GM19397 (cell line): Measurements from ENCODE around the gene CROCC2.

ENCODE experiments used
- ATAC-seq: cut with Tn5 transposase; IDR thresholded peaks from one replicate; pipeline ENCODE4 v1.9.1; 2021; ENCODE audit warnings: mild to moderate bottlenecking, moderate library complexity; ENCODE audit not compliant: unreplicated experiment

The CROCC2 gene

DNA sequence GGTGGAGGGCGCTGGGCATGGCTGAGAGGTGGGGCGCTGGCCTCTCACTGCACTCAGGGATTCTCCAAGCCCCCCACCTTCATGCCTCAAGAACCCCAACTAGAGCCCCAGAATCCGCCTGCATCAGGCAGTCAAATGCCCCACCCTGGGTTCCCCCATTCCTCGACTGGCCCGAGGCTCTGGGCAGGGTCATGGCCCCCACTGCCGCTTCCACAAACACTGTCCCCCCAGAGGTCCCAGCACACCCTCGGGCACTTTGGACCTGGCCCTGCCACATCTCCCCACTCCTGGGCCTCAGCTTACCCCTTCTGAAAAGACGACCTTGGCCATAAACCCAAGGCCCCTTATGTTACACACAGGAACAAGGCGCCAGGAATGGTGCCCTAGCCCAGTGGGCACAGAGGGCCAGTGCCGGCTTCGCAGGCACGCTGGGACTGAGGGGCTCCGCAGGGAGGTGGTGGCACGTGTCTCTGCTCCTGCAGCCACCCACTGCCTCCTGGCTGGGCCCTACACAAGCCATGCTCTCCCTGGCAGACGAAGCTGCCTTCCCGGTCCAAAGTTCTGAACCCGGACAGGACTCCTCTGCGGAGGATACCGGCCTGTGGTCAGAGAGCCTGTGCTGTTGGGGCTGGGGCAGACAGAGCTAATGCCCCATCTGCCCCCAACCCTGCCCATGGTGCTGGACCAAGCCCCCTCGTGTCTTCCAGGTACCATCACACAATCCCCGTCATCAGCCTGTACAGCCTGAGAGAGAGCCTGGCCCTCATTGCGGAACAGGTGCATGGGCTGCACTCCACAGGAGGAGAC is 30.7 kb upstream of the CROCC2 start:
- ATAC-seq: no peak

DNA sequence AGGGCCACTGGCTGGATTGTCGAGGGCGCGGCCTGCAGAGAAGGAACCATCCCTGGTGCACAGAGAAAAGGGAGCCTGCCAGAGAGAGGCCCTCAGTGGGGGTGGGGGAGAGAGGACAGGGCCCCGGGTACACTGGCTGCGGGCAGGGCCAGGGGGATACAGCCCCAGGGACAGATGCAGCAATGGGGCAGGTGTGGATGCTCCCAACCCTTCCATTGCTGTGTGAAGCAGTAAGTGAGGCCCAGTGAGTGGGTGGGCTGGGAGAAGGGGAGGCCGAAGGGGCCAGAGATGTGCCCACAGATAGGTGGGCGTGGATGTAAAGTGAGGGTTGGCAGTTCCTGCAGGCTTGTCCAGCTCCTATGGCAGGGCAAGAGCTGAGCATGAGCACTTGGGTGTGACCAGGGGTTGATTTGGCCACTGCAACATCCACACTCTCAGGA is 30.1 kb upstream of the CROCC2 start:
- ATAC-seq: no peak

DNA sequence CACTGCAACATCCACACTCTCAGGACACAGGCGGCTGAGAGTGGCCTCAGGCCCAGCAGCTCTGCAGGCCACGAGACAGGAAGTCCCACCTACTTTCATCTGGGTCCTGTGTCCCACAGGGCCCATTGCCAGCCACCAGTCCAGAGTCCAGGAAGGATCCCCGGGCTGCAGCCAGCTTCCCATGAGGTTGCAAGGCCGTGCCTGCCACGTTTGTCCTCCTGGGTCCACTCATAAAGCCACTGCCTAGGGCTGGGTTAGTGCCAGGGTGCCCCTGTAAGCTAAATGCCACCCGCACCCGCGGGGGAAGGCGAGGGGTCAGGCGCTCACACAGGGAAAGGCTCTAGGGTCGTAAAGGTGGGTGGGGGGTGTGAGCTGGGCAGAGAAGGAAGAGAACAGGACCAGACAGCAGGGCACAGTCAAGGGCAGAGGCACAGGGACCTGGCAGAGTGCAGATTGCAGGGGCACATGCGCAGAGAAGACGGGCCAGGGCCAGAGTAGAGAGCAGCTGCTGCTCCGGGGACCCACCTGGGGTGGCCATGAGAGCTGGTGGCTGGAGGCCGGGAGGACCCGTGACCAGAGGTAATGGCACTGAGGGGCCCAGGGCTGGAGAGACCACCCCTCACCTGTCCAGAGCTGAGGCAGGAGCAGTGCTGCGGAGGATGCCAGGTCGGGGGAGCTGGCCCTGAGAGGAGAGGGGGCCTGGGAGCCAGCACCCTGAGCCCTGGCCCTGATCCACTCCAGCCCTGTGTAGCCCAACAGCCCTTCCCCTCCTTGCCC is 29.5 kb upstream of the CROCC2 start:
- ATAC-seq: no peak

DNA sequence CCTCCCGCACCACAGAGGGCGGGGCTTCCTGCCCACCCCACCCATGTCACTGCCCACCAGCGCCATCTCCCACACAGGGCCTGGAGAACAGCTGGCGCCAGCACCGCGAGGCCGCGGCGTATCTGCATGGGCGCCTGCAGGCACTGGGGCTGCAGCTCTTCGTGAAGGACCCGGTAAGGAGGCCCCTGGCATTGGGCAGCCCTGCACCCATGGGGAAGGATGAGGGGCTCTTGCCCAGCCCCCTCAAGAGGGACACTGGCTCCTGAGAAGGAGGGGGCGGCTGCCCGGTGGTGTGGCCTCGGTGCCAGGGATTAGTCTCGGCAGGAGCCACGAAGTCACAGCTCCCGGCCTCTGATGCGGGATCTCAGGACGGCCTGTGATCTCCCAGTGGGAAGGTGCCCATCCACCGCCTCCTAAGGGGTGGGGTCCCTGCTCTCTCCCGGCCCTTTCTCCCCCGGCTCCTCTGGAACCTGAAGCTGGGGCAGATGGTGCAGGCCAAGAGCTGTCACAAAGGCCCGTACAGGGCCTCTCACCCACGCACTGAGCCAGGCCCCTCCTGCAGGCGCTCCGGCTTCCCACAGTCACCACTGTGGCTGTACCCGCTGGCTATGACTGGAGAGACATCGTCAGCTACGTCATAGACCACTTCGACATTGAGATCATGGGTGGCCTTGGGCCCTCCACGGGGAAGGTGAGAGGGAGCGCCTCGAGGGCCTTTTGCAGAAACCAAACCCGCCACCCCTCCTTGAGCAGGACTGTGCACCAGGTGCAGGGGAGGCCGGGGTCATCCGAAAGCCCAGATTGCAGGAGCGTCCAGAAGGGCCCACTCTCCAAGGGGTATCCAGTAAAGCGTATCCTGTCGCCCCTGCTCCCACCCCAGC is 28.4 kb upstream of the CROCC2 start:
- ATAC-seq: no peak

DNA sequence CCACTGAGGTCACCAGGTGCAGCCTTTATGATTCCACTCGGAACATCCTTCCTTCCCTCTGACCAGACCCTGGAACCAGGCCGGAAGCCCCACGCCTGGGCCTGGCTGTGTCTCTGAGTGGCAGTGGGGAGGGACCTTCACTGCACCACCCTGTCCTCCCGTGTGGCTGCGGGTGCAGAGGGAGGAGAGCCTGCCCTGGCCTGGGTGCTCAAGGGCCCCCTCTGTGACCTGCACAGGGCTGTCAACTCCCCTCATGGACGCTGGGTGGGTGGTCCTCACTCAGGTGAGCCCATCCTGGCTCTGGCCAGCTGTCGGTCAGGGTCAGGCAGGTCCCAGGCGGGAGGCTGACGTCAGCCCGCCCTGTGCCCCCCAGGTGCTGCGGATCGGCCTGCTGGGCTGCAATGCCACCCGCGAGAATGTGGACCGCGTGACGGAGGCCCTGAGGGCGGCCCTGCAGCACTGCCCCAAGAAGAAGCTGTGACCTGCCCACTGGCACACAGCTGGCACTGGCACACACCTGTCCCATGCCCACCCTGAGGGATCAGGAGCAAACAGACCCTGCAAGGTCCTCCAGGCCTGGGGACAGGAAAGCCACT is 27.7 kb upstream of the CROCC2 start:
- no peak for ATAC-seq

DNA sequence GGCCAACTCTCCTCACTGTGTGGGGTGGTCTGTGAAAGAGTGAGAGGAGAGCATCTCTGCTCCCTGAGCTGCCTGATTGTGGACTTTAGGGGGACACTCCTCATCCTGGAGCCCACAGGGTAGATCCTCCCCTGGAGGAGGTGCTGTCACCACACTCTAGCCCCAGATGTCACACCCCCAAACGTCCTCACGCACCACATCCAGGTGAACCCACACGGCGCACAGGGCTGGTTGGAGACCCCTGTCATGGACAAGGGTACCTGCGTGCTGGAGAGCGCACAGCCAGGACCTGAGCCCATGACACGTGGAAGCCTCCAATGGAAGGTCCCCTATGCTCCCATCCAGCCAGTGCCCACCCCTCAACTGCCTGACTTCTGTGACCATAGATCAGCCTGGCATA is 27.0 kb upstream of the CROCC2 start:
- no peak for ATAC-seq

DNA sequence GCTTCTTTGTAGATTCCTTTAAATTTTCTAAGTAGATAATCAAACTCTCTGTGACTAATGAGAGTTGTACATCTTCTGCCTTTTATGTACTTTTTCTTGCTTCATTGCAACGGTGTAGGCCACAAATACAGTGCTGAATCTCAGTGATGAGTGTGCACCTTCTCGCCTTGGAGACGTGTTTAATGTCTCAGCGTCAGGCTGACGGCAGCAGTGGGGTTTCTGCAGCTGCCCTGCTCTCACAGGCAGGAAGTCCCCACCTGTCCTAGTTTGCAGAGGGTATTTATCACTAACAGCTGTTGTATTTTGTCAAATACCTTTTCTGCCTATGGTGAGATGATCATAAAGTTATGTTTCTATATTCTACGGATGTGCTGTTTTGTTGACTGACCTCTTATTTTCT is 24.2 kb upstream of the CROCC2 start:
- ATAC-seq: no peak

DNA sequence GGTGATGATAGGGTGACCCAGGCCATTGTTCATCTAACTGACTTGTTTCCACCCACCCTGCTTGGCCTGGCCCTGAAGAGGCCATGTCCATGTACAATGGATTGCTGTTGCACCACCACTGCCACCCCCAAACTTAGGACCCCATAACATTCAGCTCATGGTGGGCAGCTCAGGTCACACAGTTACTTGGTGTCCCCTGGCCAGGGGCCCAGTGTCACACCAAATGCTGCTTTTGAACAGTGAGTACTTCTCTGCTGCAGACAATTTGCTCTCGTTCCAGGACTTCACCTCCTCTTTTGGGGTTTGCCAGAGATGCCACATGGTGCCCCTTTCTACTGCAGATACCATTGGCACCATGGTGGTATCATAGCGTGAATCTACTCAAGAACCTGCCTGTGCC is 21.9 kb upstream of the CROCC2 start:
- ATAC-seq: no peak

DNA sequence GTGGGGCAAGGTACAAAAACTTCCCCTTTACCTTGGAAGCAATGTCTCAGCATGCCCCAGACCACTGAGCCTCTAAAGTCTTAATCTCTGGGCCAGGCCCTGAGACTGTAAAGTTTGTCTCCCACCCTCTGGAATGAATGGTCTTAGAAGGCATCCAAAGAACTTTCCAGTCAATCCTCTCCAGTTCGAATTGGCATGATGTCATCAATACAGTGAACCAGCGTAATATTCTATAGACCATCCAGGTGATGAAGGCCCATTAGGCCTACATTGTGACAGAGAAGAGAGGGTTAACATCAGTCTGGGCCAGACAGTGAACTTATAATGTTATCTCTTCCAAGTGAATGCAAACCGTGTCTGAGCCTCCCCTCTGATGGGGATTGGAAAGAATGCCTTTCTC is 21.4 kb upstream of the CROCC2 start:
- ATAC-seq: no peak

DNA sequence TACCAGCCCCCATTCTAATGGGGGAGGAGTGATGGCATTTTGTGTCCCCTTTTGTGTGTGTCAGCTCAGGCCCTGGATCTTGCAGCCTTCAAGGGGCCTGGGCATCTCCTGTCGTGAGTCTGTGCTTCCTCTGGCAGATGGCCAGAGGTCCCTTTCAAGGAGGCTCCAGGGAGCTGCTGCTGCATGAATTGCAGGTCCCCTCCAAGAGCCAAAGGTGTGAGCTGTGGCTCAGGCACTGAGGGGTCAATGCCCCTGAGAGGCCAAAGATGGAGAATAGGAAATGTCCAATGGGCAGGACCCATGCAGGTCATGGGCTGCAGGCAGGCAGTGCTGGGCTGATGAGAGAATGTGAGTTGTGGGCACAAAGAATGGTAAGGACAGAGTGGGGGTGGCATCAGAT is 20.6 kb upstream of the CROCC2 start:
- no peak for ATAC-seq

DNA sequence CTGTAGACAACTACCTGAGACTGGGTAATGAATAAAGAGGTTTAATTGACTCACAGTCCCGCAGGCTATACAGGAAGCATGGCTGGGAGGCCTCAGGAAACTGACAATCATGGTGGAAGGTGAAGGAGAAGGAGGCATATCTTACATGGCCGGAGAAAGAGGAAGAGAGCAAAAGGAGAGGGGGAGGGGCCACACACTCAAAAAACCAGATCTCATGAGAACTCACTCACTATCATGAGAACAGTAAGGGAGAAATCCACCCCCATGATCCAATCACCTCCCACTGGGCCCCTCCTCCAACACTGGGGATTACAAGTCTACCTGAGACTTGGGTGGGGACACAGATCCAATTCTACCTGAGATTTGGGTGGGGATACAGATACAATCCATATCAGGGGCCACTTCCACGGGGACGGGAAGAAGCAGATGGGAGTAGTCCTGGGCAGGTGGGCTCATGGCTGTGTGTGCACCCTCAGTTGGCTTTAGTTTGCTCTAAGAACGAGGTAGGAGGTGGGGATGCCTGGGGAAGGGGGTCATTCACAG is 20.0 kb upstream of the CROCC2 start:
- ATAC-seq: no peak

DNA sequence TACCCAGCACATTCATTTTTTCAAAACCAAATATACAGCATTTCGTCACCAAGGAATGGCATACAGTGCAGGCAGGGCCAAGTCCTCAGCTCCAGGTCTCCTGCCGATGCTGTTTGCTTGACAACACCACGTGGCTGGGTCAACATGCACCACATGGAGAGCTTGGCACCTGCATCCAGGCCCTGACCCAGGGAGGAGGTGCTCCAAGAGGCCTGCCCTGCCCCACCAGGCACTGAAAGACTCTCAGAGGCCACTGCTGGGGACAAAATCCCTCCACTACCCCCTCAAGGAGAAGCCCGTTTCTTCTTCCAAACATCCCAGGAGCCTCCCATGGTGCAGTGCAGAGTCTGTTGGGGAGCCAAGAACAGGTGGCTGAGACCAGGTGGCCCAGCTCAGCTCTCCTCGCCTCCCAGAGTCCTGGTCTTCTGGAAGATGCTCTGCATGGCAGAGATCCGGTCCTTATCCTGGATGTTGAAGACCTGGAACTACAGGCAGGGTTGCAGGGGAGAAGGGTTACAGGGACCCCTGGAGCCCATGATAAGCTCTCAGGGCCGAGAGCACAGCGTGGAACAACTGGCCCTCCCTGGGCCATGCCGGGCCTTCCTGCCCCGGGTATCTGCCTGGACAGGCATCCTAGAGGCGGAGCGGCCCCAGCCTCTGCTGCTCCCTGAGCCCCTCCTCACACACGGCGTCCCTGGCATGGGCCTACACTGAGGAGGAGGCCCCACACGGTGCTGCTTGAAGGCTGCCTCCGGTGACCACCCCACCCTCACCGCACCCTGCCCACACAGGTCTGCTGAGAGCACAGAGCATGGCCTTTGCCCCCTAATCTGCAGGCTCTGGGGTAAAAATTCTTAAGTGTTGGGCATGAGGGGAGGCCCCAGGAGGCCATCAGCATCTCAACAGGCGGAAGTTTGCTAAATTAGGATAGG is 19.2 kb upstream of the CROCC2 start:
- ATAC-seq: no peak

DNA sequence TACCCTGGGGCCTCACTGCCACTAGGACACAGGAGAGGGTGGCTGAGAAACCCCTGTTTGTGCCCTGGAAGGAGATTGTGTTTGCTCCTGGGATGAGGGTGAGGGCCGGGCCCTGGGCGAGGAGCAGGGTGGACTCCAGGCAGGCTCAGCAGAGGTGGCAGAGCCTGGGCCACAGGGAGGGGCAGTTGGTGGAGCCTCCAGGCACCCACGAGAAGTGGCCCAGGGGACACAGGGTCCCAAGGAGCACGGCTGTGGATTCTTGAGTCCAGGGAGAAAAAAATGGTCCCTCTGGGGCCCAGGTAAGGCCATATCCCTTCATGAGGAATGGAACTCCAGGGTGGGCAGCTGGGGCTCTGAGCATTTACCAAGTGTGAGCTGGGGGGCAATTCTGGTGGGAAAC is 18.5 kb upstream of the CROCC2 start:
- ATAC-seq: no peak

DNA sequence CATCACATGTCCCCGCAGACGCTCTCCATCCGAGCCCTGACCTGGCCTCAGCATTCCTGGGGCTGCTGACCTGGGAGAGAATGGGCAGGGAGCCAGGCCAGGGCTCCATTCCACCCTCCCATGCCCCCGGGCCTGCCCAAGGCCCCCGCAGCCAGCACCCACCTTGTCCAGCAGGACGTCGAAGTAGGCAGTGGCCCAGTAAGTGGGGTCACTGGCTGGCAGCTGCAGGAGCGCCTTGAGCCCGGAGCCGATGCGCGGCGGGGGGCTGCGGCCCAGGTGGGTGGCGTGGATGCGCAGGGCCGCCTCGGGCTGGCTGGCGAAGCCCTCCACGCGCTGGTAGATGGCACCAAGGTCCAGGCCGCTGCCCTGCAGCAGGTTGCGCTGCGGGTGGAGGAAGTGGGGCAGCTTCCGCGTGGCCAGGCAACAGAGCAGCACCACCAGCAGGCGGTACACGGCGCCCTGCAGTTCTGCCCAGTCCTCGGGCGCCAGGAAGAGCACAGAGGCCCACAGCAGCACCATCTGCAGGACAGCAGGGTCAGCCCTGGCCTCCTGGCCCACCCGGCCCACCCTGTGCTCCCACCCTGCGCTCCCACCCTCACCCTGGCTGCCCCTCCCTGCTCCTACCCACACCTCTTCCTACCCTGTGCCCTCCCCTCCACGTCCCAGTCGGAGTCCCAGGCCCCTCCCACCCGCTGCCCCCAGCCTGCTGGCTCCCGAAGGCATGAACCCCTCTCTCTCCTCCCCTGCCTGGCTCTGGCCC is 17.8 kb upstream of the CROCC2 start:
- ATAC-seq: no peak

DNA sequence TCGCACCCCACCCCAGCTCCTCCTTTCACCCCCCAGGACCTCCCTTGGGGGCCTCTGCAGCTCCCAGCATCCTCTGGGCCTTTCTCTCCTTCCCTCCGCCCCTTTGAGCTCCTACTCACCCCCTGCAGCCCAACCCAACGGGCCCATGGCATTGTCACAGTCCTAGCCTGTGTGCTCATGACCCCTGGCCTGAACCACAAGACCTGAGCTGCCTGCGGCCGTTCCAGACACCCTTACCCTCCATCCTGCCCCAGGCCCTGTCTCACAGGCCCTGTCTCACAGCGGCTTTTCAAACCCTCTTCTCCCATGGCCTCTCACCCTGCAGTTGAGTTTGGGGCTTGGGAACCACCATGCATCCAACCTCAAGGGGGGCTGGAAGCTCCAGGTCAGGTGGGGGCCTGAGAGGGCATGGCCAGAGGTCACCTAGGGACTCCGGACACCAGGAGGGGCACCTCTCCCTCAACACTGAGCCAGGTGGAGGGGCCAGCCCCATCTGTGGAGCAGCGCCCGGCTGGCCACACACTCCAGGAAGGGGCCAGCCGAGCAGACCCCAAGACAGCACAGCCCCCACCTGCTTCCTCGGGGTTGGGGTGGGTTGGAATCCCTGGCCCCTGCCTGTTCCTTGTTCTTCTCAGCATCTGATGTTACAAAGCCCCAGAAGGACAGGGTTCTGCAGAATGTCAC is 17.1 kb upstream of the CROCC2 start:
- no peak for ATAC-seq

DNA sequence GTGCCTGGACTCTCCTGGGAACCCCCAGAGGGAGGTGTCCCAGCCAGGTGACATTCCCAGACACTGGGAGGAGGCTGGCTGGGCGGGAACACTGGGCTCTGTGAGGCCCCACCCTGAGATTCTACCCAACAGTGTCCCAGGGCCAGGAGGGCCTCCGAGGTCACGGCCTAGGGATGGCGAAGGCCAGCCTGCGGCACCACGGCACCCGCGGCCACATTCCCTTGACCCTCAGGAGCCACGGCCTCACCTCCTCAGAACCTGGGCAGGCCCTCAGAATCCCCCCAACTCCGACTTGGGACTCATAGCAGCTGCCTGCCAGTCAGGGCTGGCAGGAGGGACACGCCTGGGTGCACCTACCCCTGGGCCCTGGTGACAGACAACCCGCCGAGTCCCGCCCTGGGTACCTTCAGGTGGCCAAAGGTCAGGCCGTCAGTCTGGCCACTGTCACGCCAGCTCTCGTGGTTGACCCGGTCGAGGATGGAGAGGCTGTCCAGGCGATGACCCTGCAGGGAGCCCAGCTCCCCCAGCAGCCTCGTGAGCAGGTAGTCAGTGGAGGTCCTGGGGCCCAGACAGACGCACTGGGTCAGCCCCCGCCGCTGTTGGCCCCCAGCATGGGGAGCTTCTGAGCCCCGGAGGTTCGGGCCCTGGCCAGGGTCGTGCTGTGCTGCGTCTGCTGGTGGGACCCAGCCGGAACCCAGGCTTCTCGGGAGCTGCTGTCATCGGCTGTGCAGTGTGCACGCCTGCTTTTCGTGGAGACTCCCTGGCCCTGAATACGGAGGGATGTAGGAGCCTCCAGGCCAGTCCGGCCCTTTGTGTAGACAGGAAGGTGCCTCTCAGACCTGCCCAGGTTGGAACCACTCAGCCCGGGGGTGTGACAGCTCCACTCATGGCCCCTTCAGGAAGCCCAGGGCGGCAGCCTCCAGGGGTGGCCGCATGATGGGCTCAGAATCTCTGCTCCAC is 16.3 kb upstream of the CROCC2 start:
- ATAC-seq: no peak

DNA sequence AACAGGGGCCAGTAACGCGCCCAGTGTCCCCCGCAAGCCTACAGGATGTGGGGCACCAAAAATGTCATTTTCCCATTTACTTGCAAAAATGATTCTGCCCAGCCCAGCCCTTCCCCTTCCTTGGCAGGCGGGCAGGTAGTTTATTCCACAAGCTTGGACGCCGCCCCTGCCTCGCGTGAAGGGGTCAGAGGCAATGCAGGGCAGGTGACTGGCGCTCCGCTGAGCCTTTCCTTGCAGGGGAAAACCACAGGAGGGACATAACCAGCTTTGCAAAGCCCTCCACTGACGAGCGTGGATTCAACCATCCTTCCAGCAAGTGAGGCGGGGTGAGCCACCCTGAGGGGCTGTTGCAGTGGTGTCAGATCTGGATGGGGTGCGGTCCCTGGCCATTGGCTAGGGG is 15.4 kb upstream of the CROCC2 start:
- ATAC-seq: no peak
